GM18511 (cell line): Measurements from ENCODE around the gene SMAD1.

Experiments used
- ATAC-seq: cut with Tn5 transposase; IDR thresholded peaks from one replicate; pipeline ENCODE4 v1.9.1; 2021; ENCODE audit warnings: mild to moderate bottlenecking, moderate library complexity; ENCODE audit not compliant: unreplicated experiment

The SMAD1 gene

GRCh38 chr4:145481164-145481941, at the start of gene SMAD1:
SMAD1 (plus strand) TSS chr4:145481853; CDS start chr4:145514614, 32,761 bp downstream.
- ATAC-seq, result peak; percentile 63

GRCh38 chr4:145433684-145434083, 48.0 kb upstream of the SMAD1 start:
- ATAC-seq, result no peak

- ATAC-seq, result no peak
Measured at GRCh38 chr4:145435646-145436045, 46.0 kb upstream of the SMAD1 start.

GRCh38 chr4:145436114-145436513, 45.5 kb upstream of the SMAD1 start:
- ATAC-seq, result no peak

- no peak for ATAC-seq
Measured at GRCh38 chr4:145436796-145437195, 44.9 kb upstream of the SMAD1 start.

GRCh38 chr4:145437466-145437865, 44.2 kb upstream of the SMAD1 start:
- ATAC-seq, result no peak

- ATAC-seq, result no peak
Measured at GRCh38 chr4:145438298-145438697, 43.4 kb upstream of the SMAD1 start.

GRCh38 chr4:145440292-145441007, 41.2 kb upstream of the SMAD1 start:
- ATAC-seq, result no peak

GRCh38 chr4:145446184-145446583, 35.5 kb upstream of the SMAD1 start:
- ATAC-seq, result peak; percentile 93

GRCh38 chr4:145451895-145452294, 29.8 kb upstream of the SMAD1 start:
- ATAC-seq, result no peak

GRCh38 chr4:145452447-145453162, 29.0 kb upstream of the SMAD1 start:
- ATAC-seq, result no peak

GRCh38 chr4:145453163-145453520, 28.5 kb upstream of the SMAD1 start:
- ATAC-seq, result no peak

GRCh38 chr4:145473203-145473602, 8.4 kb upstream of the SMAD1 start:
- no peak for ATAC-seq

- ATAC-seq, result peak; percentile 27
Measured at GRCh38 chr4:145480257-145480656, 1.4 kb upstream of the SMAD1 start.

- ATAC-seq, result no peak
Measured at GRCh38 chr4:145481942-145482208, 222 bp downstream of the SMAD1 start.

- ATAC-seq, result peak; percentile 35
Measured at GRCh38 chr4:145482209-145483037, 770 bp downstream of the SMAD1 start.

GRCh38 chr4:145483514-145483913, 1.9 kb downstream of the SMAD1 start:
- ATAC-seq, result no peak

- ATAC-seq, result no peak
Measured at GRCh38 chr4:145484225-145484846, 2.7 kb downstream of the SMAD1 start.

GRCh38 chr4:145485120-145485519, 3.5 kb downstream of the SMAD1 start:
- no peak for ATAC-seq

GRCh38 chr4:145486603-145487002, 5.0 kb downstream of the SMAD1 start:
- no peak for ATAC-seq

- peak; percentile 90 for ATAC-seq
Measured at GRCh38 chr4:145487631-145488030, 6.0 kb downstream of the SMAD1 start.
